HG02798 (cell line): ENCODE data around the gene TSPOAP1.

Experiments
- ATAC-seq: cut with Tn5 transposase; IDR thresholded peaks from one replicate; pipeline ENCODE4 v1.9.1; 2021; ENCODE audit warnings: mild to moderate bottlenecking; ENCODE audit not compliant: unreplicated experiment, poor library complexity

Gene TSPOAP1

DNA sequence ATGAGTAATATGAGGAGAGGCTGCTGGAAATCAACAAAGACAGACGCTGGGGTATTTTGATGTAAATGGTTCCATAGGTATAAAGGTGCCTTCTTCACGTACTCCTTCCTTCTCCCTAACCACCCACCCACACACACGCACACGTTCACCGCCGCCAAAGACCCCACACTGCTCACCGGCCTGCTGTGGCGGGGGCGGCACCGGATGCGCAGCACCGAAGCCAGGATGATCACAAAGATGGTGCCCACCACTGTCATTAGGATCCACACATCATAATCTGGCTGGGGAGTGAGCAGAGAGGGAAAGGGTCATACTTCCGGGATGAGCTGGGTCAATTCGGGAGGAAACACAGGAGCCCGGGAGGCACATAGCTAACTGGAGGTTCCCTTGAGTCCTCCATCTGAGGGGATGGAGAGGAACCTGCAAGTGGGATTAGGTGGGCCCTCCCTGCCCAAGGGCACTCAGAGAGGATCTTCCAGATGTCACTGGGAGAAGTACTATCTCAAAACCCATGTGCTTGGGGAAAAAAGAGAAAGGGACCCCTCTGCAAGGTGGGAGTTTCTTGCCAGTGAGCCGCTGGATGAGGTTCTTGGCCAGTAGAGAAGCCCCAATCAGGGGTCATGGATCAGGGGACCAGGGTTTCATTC, 33.9 kb upstream of the TSPOAP1 start:
- ATAC-seq = no peak

DNA sequence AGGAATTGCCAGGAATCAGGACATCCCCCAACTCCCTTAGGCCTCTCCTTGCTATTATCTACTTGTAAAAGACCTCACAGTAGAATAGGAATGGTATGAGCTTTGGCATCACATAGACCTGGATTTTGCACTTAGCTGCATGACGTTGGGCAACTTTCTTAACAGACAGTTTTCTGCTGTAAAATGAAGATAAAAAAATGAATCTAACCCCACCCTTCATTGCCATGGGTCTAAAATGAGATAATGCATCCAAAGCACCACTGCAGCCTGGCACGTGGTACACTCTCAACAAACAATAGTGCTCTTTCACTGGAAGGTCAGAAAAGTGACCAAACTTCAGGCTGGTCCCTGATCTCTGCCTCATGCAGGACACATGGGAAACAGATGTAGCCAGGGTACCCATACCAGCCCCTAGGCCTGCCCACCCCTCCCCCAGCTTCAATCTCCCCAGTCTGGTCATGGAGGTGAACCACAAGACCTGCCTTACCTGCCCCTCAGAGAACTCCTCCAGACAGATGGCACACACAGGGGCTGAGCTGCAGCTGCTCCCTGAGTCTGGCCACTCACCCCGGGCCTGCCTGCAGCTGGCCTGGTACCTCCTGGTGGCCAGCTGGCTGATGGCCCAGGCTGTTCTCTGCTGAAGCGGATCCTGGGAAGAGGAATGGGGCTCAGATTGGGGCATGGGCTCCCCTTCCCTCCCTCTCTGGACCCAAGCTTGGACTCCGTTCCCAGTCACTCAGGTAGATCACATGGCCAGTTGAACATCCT, 31.9 kb upstream of the TSPOAP1 start:
- no peak for ATAC-seq

DNA sequence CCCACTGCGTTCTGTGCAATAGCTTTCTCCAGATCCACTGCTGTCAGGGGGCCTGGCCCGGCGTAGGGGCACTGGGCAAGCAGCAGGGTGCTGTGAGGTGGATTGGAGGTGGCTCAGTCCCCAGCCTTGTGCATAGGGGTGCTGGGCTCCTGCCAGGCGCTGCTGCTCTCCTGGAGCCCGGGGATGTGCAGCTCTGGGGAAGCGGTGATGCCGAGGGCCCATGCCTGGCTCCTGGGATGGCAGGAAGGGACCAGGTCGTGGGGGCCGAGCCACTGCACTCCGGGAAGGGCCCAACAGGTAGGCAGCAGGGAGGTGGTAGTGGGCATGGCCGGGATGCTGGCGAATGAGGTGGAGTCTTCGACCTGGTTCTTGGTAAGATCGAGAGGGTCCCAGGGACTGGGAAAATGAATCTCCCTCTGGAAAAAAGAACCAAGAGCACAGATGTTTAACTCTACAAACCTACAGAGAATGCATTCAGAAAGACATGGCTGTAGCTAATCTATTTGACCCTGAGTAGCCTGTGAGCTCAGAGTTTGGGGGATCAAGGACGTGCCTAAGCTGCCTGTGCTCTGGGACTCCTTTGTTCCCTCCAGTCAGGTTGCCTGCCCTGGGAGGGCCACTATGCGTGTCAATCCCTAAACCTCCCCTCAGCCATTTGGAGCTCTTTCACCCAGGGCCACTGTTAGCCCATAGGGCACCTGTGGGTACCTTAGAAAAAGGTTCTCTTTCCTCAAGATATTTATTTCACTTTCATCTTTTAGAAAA, 30.0 kb upstream of the TSPOAP1 start:
- ATAC-seq = no peak

DNA sequence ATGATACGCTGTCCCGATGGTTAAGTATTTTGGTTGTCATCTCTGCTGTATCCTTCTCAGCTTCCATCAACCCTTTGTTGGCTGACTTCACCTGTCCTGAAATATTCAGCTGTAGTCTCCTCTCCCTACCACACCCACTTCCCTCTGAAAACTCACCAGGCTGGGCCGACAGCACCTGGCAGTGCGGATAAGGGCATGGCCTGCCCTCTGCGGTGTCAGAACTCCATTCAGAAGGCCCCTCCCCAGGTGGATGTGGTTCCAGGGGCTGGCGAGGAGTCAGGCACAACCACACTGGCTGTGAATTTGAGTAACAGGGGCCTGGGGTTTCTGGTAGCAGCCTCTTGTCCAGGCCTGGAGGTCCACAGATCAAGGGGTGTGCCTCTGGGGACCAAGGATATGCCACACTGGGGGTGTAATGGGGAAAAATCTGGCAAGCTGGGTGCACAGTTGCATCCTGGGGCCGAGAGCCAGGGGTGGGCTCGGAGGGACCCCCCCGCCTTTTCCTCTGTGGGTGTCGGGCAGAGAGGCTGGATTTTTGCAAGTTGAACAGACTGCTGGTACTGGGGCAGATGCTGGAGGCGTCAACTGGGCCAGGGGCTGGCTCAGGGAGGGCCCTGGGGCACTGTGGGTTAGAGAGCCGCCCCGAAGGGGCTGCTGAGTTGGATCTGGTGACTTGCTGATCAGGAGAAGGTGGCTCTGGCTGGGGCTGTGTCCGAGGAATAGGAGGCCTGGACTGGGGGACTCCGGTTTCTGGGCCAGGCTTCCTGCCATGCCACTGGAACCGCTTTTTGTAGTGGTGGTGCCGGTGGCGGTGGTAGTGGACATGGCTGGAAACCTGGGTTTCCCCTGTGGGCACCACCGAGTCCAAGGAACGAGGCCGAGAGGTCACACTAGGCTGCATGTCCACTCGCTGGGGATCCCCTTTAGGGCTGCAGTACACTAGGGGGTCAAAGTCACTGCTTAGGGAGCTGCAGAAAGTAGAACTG, 29.0 kb upstream of the TSPOAP1 start:
- no peak for ATAC-seq

DNA sequence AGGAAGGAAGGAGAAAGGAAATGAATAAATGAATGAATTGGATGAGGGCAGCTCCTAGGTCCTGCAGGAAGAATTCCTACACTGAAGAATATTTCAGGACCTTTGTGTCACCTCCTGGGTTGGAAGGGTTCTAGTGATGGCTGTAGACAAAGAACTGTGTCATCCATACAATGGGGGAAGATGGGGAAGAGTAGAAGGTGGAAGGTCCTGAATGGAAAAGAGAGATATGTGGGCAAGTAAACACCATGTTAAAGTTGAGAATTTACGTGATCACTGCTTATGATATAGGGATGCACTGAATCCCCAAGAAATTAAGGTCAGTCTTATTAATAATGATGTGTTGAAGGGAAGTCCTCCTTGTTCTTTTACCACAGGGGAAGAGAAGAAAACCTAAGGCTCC, 27.6 kb upstream of the TSPOAP1 start:
- no peak for ATAC-seq

DNA sequence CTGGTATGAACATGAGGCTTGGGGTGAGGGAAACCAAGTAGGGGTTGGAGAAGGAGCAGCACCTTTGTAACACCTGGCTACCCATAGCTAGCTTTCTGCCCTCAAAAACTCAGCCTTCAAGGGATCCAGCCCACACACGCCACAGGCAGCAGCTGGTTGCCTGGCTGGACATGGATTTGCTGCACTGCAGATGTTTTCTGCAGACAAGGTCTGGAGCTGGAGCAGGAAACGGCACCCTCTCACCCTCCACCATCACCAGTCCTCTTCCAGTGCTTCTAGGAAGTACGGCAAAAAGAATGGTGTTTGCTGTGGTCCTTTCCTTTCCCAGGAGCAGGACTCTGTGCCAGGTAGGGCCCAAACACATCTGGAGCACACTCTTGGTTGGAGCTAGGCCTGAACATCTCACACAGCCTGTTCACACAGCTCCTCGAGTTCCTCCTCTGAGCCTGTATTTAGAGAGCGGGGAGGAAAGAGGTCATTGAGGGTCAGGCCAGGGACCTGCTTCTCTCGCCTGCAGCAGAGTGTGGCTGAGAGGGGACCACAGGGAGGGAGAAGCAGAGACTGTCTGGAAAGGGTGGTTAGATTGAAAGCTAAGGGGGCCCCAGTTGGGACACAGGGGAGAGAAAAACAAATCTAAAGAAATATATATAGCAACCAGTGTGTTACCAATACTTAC, 26.1 kb upstream of the TSPOAP1 start:
- ATAC-seq = no peak

DNA sequence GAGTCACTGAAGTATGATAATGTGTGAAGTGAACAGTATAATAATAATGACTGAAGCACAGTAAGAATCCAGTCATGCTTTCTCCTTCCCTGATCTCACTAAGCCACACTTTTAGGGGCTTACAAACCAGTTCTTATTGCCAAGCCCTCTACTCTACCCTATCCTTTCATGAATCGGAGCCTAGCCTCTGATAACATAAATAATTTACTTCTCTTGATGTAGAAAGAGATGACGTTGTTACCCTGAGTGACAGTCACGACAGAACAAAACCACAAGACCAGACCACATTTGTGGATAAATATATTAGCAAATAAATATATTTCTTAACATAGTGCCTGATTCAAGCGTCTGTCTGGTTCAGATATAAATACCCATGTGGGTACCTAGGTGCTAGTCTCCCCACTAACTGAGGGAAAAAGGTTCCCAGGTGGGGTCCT, 24.8 kb upstream of the TSPOAP1 start:
- no peak for ATAC-seq

DNA sequence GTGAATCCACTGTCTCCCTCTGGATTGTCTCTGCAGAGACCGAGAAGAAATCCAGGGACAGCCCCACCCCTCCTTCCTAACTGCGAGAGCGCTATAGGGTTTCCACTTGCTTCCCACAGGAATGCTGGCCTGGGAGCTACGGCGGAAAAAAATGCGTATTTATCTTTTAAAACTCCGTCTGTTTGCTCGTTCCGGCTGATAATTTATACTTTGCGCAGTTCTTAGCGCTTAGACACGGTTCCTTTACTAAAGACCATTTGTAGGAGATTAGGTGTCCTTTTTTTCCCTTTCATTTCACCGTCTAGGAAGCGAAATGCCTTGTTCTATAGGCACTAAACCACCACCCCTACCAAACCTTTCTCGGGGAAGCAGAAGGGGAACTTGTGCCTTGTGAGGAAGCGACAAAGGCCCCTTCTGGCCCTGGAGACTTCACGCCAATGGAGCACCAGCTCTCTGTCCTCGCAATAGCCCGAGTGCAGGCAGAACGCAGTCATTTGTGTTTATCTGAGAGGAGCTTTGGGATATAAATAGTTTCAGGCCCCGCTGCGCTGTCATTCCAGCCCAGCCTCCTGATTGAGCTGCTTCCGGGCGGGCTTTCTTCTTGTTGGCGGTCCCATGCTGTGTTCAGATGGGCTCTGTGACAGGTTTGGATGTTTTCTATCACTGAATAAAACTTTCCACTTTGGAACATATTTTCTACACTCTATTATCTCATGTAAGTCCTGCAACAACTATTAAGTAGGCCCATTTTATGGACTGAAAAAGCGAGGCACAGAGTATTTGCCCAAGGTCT, 24.2 kb upstream of the TSPOAP1 start:
- no peak for ATAC-seq

DNA sequence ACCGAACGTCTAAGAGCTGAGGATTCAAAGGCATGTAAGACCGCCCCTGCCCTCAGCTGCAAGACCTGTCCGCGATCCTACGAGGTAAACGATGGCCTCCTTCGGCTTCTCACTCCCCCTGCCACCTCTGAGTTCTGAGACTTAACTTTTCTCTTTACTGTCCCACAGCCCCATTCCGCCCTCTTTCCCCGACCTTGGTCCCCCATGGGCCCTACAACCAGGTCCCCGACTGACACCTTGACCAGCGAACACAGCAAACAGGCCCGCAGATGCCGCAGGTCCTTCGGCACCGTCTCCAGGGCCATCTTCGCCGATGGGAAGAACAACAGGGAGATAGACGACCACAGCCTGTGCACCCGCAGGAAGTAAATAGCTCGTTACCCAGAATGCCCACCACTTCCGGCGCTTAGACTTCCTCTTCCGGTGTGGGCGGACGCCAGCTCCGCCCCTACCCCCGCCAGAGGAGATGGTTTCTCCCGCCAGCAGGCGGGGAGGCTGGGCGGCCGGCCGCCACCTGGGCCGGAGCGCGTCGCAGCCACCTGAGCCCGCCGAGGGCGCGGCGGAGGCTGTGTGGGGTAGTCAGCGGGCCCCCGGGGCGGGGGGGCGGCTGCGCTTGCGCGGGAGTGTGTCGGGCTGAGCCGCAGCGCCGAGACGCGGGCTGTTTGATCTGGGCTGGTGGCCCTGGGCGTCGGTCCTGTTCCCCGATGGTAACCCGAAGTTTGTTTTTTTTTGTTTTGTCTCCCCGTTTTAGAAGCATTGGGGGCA, 23.4 kb upstream of the TSPOAP1 start, which contains the start of gene SUPT4H1:
SUPT4H1 (minus strand) TSS at position 371 of the 765 bp plus-strand sequence; CDS start at position 305, 66 bp downstream.
- peak; percentile 97 for ATAC-seq

DNA sequence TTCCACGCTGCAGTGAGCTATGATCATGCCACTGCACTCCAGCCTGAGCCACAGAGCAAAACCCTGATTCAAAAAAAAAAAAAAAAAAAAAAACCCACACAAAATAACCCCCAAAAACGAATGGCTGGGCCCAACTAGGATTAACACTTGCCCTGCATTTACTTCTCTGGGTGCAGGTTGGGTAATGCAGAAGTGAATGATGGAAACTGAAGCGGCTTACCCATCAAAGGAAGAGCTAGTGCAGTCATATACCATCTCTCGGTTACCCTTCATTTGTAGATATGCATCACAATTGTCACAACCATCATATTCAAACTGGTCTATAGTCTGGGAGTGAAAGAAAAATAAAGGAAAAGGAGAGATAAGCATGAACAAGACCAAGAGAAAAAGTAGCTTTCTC, 22.6 kb upstream of the TSPOAP1 start:
- no peak for ATAC-seq

DNA sequence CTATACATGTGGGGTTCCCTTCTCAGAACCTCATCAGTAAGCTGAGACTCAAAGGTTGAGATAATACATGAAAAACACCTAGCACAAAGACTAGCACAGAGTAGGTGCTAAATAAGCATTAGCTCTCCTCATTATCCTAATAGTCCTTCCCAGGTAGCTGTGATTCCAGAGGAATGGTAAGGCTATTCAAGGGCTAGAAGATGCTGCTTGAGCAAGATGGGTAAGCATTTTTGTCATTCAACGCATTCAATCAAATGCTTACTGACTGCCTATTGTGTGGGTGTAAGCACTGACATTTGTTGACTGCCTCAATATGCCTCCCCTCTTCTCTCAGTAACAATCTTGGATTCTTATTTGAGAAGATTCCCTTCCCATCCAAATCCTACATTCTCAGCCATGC, 19.4 kb upstream of the TSPOAP1 start:
- no peak for ATAC-seq

DNA sequence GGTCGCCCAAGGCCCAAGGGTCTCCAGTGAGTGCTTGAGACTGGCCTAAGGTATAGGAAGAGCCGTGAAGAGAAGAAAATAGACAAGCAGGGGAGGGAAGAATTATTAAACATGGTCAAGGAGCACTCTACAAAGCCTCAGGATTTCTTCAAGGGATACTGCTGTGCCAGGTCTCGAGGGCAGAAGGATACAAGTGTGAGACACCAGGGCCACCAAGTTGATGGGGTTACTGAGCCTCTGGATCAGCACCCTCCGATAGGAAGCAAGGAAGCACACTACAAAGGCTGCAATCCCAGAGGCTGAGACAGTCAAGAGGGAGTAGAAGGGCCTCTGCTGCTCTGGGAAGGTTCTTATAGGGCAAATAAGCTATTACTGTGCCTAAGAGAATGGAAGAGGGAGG, 16.9 kb upstream of the TSPOAP1 start:
- ATAC-seq = no peak

DNA sequence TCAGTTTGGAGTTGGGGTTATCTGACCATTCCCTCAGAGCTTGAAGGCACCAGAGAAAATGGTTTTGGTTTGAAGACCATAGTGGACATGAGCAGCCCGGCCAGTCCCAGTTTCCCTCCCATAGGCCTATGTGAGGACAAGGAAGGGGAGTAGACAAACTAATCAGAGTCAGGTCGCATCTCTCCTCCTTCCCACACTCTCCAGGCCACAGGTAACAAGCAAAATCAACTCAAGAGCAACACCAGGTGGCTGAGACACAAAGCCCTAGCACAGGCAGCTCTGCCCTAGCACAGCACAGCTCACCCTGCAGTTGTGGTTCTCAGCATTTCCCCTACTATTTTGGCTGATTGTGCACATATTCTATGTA, 16.2 kb upstream of the TSPOAP1 start:
- ATAC-seq = peak; percentile 47

DNA sequence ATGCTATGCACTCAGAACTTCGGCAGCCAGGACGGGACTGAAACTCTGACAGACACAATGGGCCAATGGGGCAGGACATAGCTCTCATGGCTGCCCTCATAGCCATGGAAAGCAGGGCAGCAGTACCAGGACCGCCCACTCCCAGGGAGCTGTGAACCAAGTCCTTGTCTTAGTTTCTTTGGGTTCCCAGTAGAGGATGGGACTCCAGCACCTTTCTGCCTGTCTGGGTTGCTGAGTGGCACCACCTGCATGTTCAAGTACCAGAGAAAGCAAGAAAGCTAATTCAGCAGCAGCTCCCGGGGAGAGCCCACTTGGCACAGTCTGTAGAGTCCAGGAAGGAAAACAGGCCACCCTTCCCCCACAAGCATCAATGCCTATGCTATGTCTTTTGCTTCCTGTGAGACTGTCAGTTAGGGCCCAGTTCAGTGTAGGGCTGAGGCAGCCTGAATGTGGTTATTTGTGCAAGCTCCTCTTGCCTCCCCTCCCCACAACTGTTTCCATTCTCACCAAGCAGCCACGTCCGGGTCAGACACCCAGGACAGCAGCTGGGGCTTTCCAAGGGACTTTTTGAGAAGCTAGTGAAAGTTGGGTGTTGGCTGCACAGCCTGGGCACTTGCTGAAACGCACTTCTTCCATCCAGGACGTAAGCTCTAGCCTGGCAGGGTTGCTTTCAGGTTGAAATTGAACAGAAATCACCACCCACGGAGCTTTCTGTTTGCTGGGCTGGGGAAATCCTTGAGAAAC, 15.6 kb upstream of the TSPOAP1 start:
- peak; percentile 88 for ATAC-seq

DNA sequence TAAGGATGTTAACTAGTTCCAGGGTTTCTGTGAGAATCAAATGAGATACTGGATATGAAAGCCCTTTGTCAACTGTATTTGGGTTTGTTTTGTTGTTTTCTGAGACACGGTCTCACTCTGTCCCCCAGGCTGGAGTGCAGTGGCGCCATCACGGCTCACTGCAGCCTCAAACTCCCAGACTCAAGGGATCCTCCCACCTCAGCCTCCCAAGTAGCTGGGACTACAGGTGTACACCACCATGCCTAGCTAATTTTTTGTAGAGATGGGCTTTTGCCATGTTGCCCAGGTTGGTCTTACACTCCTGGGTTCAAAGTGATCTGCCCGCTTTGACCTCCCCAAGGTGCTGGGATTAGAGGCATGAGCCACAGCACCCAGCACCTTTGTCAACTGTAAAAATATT, 14.5 kb upstream of the TSPOAP1 start:
- no peak for ATAC-seq

DNA sequence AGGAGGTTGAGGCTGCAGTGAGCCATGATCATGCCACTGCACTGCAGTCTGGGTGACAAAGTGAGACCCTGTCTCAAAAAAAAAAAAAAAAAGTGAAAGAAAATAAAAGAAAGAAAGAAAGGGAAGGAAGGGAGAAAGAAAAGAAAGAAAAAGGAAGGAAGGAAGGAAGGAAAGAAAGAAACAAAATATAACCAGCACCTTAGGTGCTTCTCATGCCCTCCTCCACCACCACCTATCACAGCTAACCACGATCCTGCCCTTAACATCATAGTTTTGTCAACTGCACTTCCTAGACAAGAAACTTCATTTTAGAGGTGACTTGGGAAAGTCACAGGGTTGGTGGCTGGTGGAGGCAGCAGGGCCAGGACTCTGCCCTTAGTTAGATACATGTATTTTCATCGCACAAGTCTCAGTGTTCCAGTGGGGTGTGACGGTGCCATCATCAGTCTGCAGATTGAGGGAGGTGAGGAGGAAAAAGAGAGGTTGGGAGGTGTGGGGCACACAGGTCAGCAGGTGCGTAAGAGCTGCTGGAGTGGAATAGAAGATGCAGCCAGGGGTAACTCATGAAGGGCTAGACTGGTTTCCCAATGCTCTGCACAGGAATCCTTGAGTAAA, 13.4 kb upstream of the TSPOAP1 start:
- ATAC-seq = no peak
